Thyroid gland (tissue), 4 donors: ENCODE results near the gene MPZL2.

ENCODE experiments used
- CTCF ChIP-seq, 6 experiments: fragments of 200-600 bp in 3 of 6; fragments of 450-650 bp in 3 of 6; sonication (generic) in 3 of 6; IDR thresholded peaks; one replicate each; pipeline ENCODE4 v1.5.1; 2016 to 2019; ENCODE audit warnings: antibody characterized with exemption in 6 of 6, mild to moderate bottlenecking in 2 of 6, inconsistent platforms in 1 of 6, moderate library complexity in 1 of 6
- POLR2A ChIP-seq, 2 donors: fragments of 450-650 bp; IDR thresholded peaks; one replicate each; pipeline ENCODE4 v1.6.1; 2017; ENCODE audit warnings: antibody characterized with exemption in 2 of 2, mild to moderate bottlenecking in 2 of 2, moderate library complexity in 1 of 2

DNA sequence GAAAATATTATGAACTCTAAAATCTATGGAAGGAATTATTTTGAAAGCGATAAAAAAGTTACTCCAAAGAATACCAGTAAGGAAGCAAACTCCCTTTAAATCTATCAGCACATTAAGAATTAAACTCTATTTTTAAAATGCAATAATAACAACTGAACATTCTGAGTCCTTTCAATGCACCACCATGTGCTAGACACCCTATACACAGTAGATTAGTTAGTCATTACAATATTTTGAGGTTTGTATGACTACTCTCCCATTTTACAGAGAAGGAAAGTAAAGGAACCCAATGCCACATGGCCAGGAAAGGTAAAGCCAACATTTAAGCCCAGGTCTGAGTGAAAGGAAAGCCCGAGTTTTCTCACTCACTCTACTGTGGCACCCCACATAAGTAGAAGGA lies 57.0 kb downstream of the MPZL2 start:
- TF ChIP-seq CTCF (IDR thresholded peaks at IDR 0.05), result no peak
- TF ChIP-seq POLR2A (IDR thresholded peaks at IDR 0.05), result no peak
